ENCODE data around the gene OSTM1. TPM values are rescaled to one million over a fixed set of nuclear protein-coding genes. Genes with fewer than 3 reads are reported as not detected.
A peak's percentile ranks its signal among the peaks of the same experiment; 100 is the strongest.

The OSTM1 gene
- total and polyA plus RNA-seq, 9 of the 15 experiments (the other 6 are each of a cell fraction or from before 2014, with no cell fraction given) = 5.6 to 29.5 (median 16.3) TPM

GRCh38 chr6:108106694-108107093, 32.2 kb upstream of the OSTM1 start (continued):
- TF ChIP-seq, protein P1, sequence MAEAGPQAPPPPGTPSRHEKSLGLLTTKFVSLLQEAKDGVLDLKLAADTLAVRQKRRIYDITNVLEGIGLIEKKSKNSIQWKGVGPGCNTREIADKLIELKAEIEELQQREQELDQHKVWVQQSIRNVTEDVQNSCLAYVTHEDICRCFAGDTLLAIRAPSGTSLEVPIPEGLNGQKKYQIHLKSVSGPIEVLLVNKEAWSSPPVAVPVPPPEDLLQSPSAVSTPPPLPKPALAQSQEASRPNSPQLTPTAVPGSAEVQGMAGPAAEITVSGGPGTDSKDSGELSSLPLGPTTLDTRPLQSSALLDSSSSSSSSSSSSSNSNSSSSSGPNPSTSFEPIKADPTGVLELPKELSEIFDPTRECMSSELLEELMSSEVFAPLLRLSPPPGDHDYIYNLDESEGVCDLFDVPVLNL (CRISPR knock-in tag; IDR thresholded peaks at IDR 0.05; ENCODE audit: low read depth) = no peak
- no peak for TF ChIP-seq CCNT2 (IDR thresholded peaks at IDR 0.05; ENCODE audit: borderline replicate concordance, extremely low read depth, insufficient read length, low read depth, low read length)

GRCh38 chr6:108106261-108106660, 31.7 kb upstream of the OSTM1 start:
- no peak overlapping the region for H3K27ac ChIP-seq (ENCODE audit: extremely low read depth, low read depth, low read length)
- POLR2A ChIA-PET = no interaction called here
- intact Hi-C loops (cut with micrococcal nuclease) (no loop called here), in situ Hi-C loops (cut with MboI) (no loop called here)
- H3K9me3 ChIP-seq (replicated peaks; ENCODE audit: control insufficient read depth, insufficient read depth, low read depth, low read length) = no peaks in the 10 kb centered on the region
- no peaks in the 10 kb centered on the region for H3K36me3 ChIP-seq (ENCODE audit: control insufficient read depth, insufficient read depth, low read length)
- no TSS peak for BruUV-seq (replicated peaks)
- no peak for FAIRE-seq
- H3K9ac ChIP-seq (ENCODE audit: insufficient read depth in 1 of 2, low read depth in 2 of 2, low read length in 2 of 2) = no peak overlapping the region
- no peaks in the 10 kb centered on the region for H3K4me1 ChIP-seq (replicated peaks in 1 of 2; ENCODE audit: control insufficient read depth in 2 of 2, insufficient read depth in 2 of 2, low read length in 2 of 2)
- H4K20me1 ChIP-seq (replicated peaks; ENCODE audit: control insufficient read depth, insufficient read depth, low read length) = no peaks in the 10 kb centered on the region
- CTCF ChIA-PET (ENCODE audit: low intra/inter-chr PET ratio) = no interaction called here
- H3K9me1 ChIP-seq (ENCODE audit: control insufficient read depth, insufficient read depth, low read length) = no peaks in the 10 kb centered on the region
- no peaks in the 10 kb centered on the region for H3K79me2 ChIP-seq (ENCODE audit: control insufficient read depth, insufficient read depth, low read length)
- no peak overlapping the region for H3K4me2 ChIP-seq (ENCODE audit: insufficient read depth, low read length)
- peak in 1 of 4 experiments; percentile 12 for DNase-seq (ENCODE audit: extremely low read depth in 1 of 4, low spot score in 3 of 4)
- H3K4me3 ChIP-seq = no peak overlapping the region
- 32% methylated on average over 5 of the region's 5 CpGs for WGBS (ENCODE audit: insufficient coverage, low coverage, missing lambda C conversion rate)
- peak; percentile 64 for ATAC-seq
- peaks cover 8 to 10% of the 10 kb centered on the region in 2 experiments; a peak in 3 of 5 replicates for H3K27me3 ChIP-seq (ENCODE audit: control insufficient read depth in 2 of 2, insufficient read depth in 2 of 2, low read length in 2 of 2)
- no peak overlapping the region for H2AFZ ChIP-seq (ENCODE audit: low read depth, low read length)
- no peak for TF ChIP-seq ZNF609 (CRISPR knock-in tag; IDR thresholded peaks at IDR 0.05; ENCODE audit: borderline replicate concordance)
- no peak for TF ChIP-seq KAT8 (IDR thresholded peaks at IDR 0.05; ENCODE audit: low read depth)
- no peak for TF ChIP-seq E2F3 (CRISPR knock-in tag; IDR thresholded peaks at IDR 0.05)
- no peak for TF ChIP-seq ZNF584 (CRISPR knock-in tag; IDR thresholded peaks at IDR 0.05; ENCODE audit: low read depth)
- TF ChIP-seq MCM2 (IDR thresholded peaks at IDR 0.05; ENCODE audit: low read depth) = no peak
- TF ChIP-seq ZBTB17 (CRISPR knock-in tag; IDR thresholded peaks at IDR 0.05) = no peak
- TF ChIP-seq POU5F1 (IDR thresholded peaks at IDR 0.05; ENCODE audit: borderline replicate concordance, low read depth, low read length, partially characterized antibody) = no peak

All from K562 (cell line).